Measurements from ENCODE around the gene ZNF736. TPM values are rescaled to one million over a fixed set of nuclear protein-coding genes. Genes with fewer than 3 reads are reported as not detected.

The ZNF736 gene
- total RNA-seq (2021) (1.8 and 3.2 TPM in 2 replicates), Bru-seq, nascent RNA (percentile 60 among the genes with signal in this experiment), BruChase-seq, experiment 1, labeled RNA remaining after a 2-hour chase (percentile 64 among the genes with signal in this experiment), BruChase-seq, experiment 2, labeled RNA remaining after a 6-hour chase (percentile 54 among the genes with signal in this experiment)
- long read RNA-seq, partial matches to known transcripts, result 0 of 1 reads
- long read RNA-seq, other reads (novel, unspliced or antisense), result 0 of 1 reads

GRCh38 chr7:64313740-64314491 lies at the start of gene ZNF736:
Gene ZNF736 (plus strand): TSS chr7:64313961. CDS start chr7:64314151, 190 bp downstream.
- BruUV-seq (replicated peaks), result TSS peak; percentile 45
- Histone ChIP-seq H3K9me3 (ENCODE audit: low read depth, low read length, poor library complexity, severe bottlenecking) (peaks cover 47% of the 10 kb centered on the region), H3K27me3 (replicated peaks; ENCODE audit: insufficient read depth, low read depth, low read length, poor library complexity) (no peaks in the 10 kb centered on the region), H3K36me3 (ENCODE audit: insufficient read depth, low read length, poor library complexity, severe bottlenecking) (no peaks in the 10 kb centered on the region), H3K4me3 (ENCODE audit: low read depth, low read length, poor library complexity, severe bottlenecking) (peak within 1 kb of the TSS; percentile 36), H3K27ac (ENCODE audit: low read depth, low read length, poor library complexity, severe bottlenecking) (peak within 1 kb of the TSS; percentile 23), H3K4me1 (ENCODE audit: insufficient read depth, low read length, poor library complexity, severe bottlenecking) (no peaks in the 10 kb centered on the region)
- ChIA-PET CTCF (no interaction called here), POLR2A (ENCODE audit: low non-redundant PET) (no interaction called here)
- intact Hi-C loops (cut with micrococcal nuclease; ENCODE audit: unreplicated experiment), result no loop called here
- peak; percentile 39 for DNase-seq (ENCODE audit: low spot score)
- TF ChIP-seq CTCF (conservative IDR thresholded peaks at IDR 0.05; ENCODE audit: low read depth, low read length) (no peak), EZH2 (IDR thresholded peaks at IDR 0.05; ENCODE audit: borderline replicate concordance, low read depth, low read length, poor library complexity, severe bottlenecking) (no peak)

- TF ChIP-seq CTCF (conservative IDR thresholded peaks at IDR 0.05; ENCODE audit: low read depth, low read length) (no peak), EZH2 (IDR thresholded peaks at IDR 0.05; ENCODE audit: borderline replicate concordance, low read depth, low read length, poor library complexity, severe bottlenecking) (no peak)
- BruUV-seq (replicated peaks), result no TSS peak
- Histone ChIP-seq H3K9me3 (ENCODE audit: low read depth, low read length, poor library complexity, severe bottlenecking) (peaks cover 47% of the 10 kb centered on the region), H3K27me3 (replicated peaks; ENCODE audit: insufficient read depth, low read depth, low read length, poor library complexity) (no peaks in the 10 kb centered on the region), H3K4me3 (ENCODE audit: low read depth, low read length, poor library complexity, severe bottlenecking) (no peak overlapping the region), H3K4me1 (ENCODE audit: insufficient read depth, low read length, poor library complexity, severe bottlenecking) (no peaks in the 10 kb centered on the region), H3K36me3 (ENCODE audit: insufficient read depth, low read length, poor library complexity, severe bottlenecking) (no peaks in the 10 kb centered on the region), H3K27ac (ENCODE audit: low read depth, low read length, poor library complexity, severe bottlenecking) (no peak overlapping the region)
- intact Hi-C loops (cut with micrococcal nuclease; ENCODE audit: unreplicated experiment), result no loop called here
- no peak for DNase-seq (ENCODE audit: low spot score)
- POLR2A ChIA-PET (ENCODE audit: low non-redundant PET), result no interaction called here
- CTCF ChIA-PET, result no interaction called here
Observed at GRCh38 chr7:64266341-64266919, 47.3 kb upstream of the ZNF736 start.

DNA sequence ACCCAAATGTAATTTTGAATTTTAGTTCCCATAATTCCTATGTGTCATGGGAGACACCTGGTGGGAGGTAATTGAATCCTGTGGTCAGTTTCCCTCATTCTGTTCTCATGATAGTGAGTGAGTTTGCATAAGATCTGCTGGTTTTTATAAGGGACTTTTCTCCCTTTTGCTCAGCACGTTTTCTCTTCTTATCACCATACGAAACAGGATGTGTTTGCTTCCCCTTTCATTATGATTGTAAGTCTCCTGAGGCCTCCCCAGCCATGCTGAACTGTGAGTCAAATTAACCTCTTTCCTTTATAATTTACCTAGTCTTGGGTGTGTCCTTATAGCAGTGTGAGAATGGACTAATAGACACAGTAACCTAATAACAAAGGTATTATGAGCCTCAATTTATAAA lies 36.1 kb upstream of the ZNF736 start:
- intact Hi-C loops (cut with micrococcal nuclease; ENCODE audit: unreplicated experiment), result no loop called here
- BruUV-seq (replicated peaks), result no TSS peak
- no peak for DNase-seq (ENCODE audit: low spot score)
- Histone ChIP-seq H3K36me3 (ENCODE audit: insufficient read depth, low read length, poor library complexity, severe bottlenecking) (no peaks in the 10 kb centered on the region), H3K27me3 (replicated peaks; ENCODE audit: insufficient read depth, low read depth, low read length, poor library complexity) (no peaks in the 10 kb centered on the region), H3K27ac (ENCODE audit: low read depth, low read length, poor library complexity, severe bottlenecking) (no peak overlapping the region), H3K9me3 (ENCODE audit: low read depth, low read length, poor library complexity, severe bottlenecking) (peaks cover 28% of the 10 kb centered on the region), H3K4me1 (ENCODE audit: insufficient read depth, low read length, poor library complexity, severe bottlenecking) (no peaks in the 10 kb centered on the region), H3K4me3 (ENCODE audit: low read depth, low read length, poor library complexity, severe bottlenecking) (no peak overlapping the region)
- TF ChIP-seq CTCF (conservative IDR thresholded peaks at IDR 0.05; ENCODE audit: low read depth, low read length), result no peak
- no peak for TF ChIP-seq EZH2 (IDR thresholded peaks at IDR 0.05; ENCODE audit: borderline replicate concordance, low read depth, low read length, poor library complexity, severe bottlenecking)
- ChIA-PET CTCF (no interaction called here), POLR2A (ENCODE audit: low non-redundant PET) (no interaction called here)
